ES-I3 (cell line): ENCODE measurements around the gene PIK3C2G.

Experiments
- H3K36me3 ChIP-seq: 2 replicates; pipeline ENCODE4 v1.6.1; 2013; ENCODE audit warnings: mild to moderate bottlenecking, low read length, control low read depth, moderate library complexity; ENCODE audit not compliant: insufficient read depth
- H3K4me1 ChIP-seq: 2 replicates; pipeline ENCODE4 v1.6.1; 2013; ENCODE audit warnings: mild to moderate bottlenecking, control low read depth, low read length; ENCODE audit not compliant: insufficient read depth
- H3K9ac ChIP-seq: 2 replicates; pipeline ENCODE4 v1.6.1; 2013; ENCODE audit warnings: low read depth, mild to moderate bottlenecking, low read length, moderate library complexity
- H3K9me3 ChIP-seq: 2 replicates; pipeline ENCODE4 v1.6.1; 2013; ENCODE audit warnings: mild to moderate bottlenecking, low read length, moderate library complexity; ENCODE audit not compliant: control insufficient read depth, insufficient read depth

Gene PIK3C2G

GRCh38 chr12:18290386-18290785 is 29.1 kb downstream of the PIK3C2G start:
- Histone ChIP-seq H3K4me1 (no peaks in the 10 kb centered on the region; the same call in 1 of the 2 replicates), H3K9me3 (no peaks in the 10 kb centered on the region), H3K36me3 (no peaks in the 10 kb centered on the region), H3K9ac (no peak overlapping the region)

- H3K4me1 ChIP-seq, result peaks cover 8% of the 10 kb centered on the region; the same call in 1 of the 2 replicates
- H3K36me3 ChIP-seq, result no peaks in the 10 kb centered on the region
- no peaks in the 10 kb centered on the region for H3K9me3 ChIP-seq
- no peak overlapping the region for H3K9ac ChIP-seq
Observed at GRCh38 chr12:18294889-18295288, 33.6 kb downstream of the PIK3C2G start.

GRCh38 chr12:18296201-18296908 is 35.0 kb downstream of the PIK3C2G start:
- Histone ChIP-seq H3K9ac (no peak overlapping the region), H3K36me3 (no peaks in the 10 kb centered on the region), H3K4me1 (peaks cover 8% of the 10 kb centered on the region; the same call in 1 of the 2 replicates), H3K9me3 (no peaks in the 10 kb centered on the region)

GRCh38 chr12:18296909-18297280 is 35.6 kb downstream of the PIK3C2G start:
- no peak overlapping the region for H3K9ac ChIP-seq
- no peaks in the 10 kb centered on the region for H3K9me3 ChIP-seq
- no peaks in the 10 kb centered on the region for H3K36me3 ChIP-seq
- peaks cover 8% of the 10 kb centered on the region; the same call in 1 of the 2 replicates for H3K4me1 ChIP-seq

GRCh38 chr12:18297902-18298301 is 36.6 kb downstream of the PIK3C2G start:
- H3K36me3 ChIP-seq, result no peaks in the 10 kb centered on the region
- no peaks in the 10 kb centered on the region for H3K9me3 ChIP-seq
- H3K4me1 ChIP-seq, result peaks cover 8% of the 10 kb centered on the region; the same call in 1 of the 2 replicates
- H3K9ac ChIP-seq, result no peak overlapping the region

GRCh38 chr12:18302809-18303430 is 41.6 kb downstream of the PIK3C2G start:
- no peaks in the 10 kb centered on the region for H3K9me3 ChIP-seq
- H3K4me1 ChIP-seq, result peaks cover 6% of the 10 kb centered on the region; the same call in 1 of the 2 replicates
- H3K9ac ChIP-seq, result no peak overlapping the region

GRCh38 chr12:18304609-18305008 is 43.3 kb downstream of the PIK3C2G start:
- no peaks in the 10 kb centered on the region for H3K36me3 ChIP-seq
- H3K9me3 ChIP-seq, result no peaks in the 10 kb centered on the region
- H3K9ac ChIP-seq, result no peak overlapping the region
- no peaks in the 10 kb centered on the region; the same call in 1 of the 2 replicates for H3K4me1 ChIP-seq

More at GRCh38 chr12:18302809-18303430, 41.6 kb downstream of the PIK3C2G start:
- H3K36me3 ChIP-seq, result no peaks in the 10 kb centered on the region

GRCh38 chr12:18306311-18306710 is 45.0 kb downstream of the PIK3C2G start:
- no peak overlapping the region for H3K9ac ChIP-seq
- H3K4me1 ChIP-seq, result no peaks in the 10 kb centered on the region
- H3K9me3 ChIP-seq, result no peaks in the 10 kb centered on the region
- no peaks in the 10 kb centered on the region for H3K36me3 ChIP-seq

- H3K36me3 ChIP-seq, result no peaks in the 10 kb centered on the region
- H3K9me3 ChIP-seq, result no peaks in the 10 kb centered on the region
- H3K4me1 ChIP-seq, result no peaks in the 10 kb centered on the region
- H3K9ac ChIP-seq, result no peak overlapping the region
Observed at GRCh38 chr12:18313306-18313705, 52.0 kb downstream of the PIK3C2G start.

- peaks cover 3% of the 10 kb centered on the region; the same call in 1 of the 2 replicates for H3K4me1 ChIP-seq
- H3K36me3 ChIP-seq, result no peaks in the 10 kb centered on the region
- no peak overlapping the region for H3K9ac ChIP-seq
- no peaks in the 10 kb centered on the region for H3K9me3 ChIP-seq
Observed at GRCh38 chr12:18320036-18320617, 58.8 kb downstream of the PIK3C2G start.

GRCh38 chr12:18320976-18321375 is 59.7 kb downstream of the PIK3C2G start:
- H3K4me1 ChIP-seq, result peaks cover 3% of the 10 kb centered on the region; the same call in 1 of the 2 replicates
- H3K36me3 ChIP-seq, result no peaks in the 10 kb centered on the region
- H3K9ac ChIP-seq, result no peak overlapping the region
- H3K9me3 ChIP-seq, result no peaks in the 10 kb centered on the region

GRCh38 chr12:18323159-18323558 is 61.8 kb downstream of the PIK3C2G start:
- no peak overlapping the region for H3K9ac ChIP-seq

GRCh38 chr12:18327036-18327435 is 65.7 kb downstream of the PIK3C2G start:
- Histone ChIP-seq H3K9me3 (no peaks in the 10 kb centered on the region), H3K4me1 (no peaks in the 10 kb centered on the region), H3K36me3 (no peaks in the 10 kb centered on the region), H3K9ac (no peak overlapping the region)

More at GRCh38 chr12:18323159-18323558, 61.8 kb downstream of the PIK3C2G start:
- H3K9me3 ChIP-seq, result no peaks in the 10 kb centered on the region
- H3K36me3 ChIP-seq, result no peaks in the 10 kb centered on the region
- H3K4me1 ChIP-seq, result peaks cover 3% of the 10 kb centered on the region; the same call in 1 of the 2 replicates

GRCh38 chr12:18332173-18332572 is 70.9 kb downstream of the PIK3C2G start:
- Histone ChIP-seq H3K9ac (no peak overlapping the region), H3K9me3 (no peaks in the 10 kb centered on the region), H3K36me3 (no peaks in the 10 kb centered on the region), H3K4me1 (no peaks in the 10 kb centered on the region; the same call in 1 of the 2 replicates)

GRCh38 chr12:18339633-18340032 is 78.3 kb downstream of the PIK3C2G start:
- Histone ChIP-seq H3K9me3 (no peaks in the 10 kb centered on the region), H3K36me3 (no peaks in the 10 kb centered on the region), H3K4me1 (no peaks in the 10 kb centered on the region), H3K9ac (no peak overlapping the region)
